Stromal cell of bone marrow (primary cell): ENCODE data around the gene ELK1.
A peak's percentile ranks its signal among the peaks of the same experiment; 100 is the strongest.
"Not testable (repeated sequence)": the region's sequence is repeated elsewhere in the genome, so short reads cannot be mapped to it uniquely, and the experiment has no call there.

Source experiments
- DNase-seq: peaks from one replicate; pipeline ENCODE4 v3.0.0-alpha.2; 2012; ENCODE audit warnings: low read depth

ELK1 gene

GRCh38 chrX:47611926-47612325 is 38.4 kb downstream of the ELK1 start:
- no peak for DNase-seq

- no peak for DNase-seq
Measured at GRCh38 chrX:47611489-47611888, 38.9 kb downstream of the ELK1 start.

DNA sequence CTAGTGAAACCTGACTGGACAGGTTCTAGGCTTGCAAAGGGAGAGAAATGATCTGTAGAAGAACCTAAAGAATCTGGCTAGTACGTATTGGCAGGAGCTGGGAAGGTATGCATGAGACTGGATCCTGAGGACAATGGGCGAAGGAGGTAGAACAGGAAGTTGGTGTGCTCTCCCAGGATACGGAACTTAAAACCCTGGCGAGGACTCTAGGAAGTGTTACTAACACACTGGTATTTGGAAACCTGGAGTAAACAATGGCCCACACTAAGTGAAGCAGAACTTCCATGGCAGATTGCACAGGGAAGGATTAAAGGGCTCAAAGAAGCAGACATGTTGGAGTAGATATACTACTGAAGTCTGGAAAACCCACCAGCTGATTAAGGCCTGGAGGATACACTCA is 39.9 kb downstream of the ELK1 start:
- DNase-seq: no peak

DNA sequence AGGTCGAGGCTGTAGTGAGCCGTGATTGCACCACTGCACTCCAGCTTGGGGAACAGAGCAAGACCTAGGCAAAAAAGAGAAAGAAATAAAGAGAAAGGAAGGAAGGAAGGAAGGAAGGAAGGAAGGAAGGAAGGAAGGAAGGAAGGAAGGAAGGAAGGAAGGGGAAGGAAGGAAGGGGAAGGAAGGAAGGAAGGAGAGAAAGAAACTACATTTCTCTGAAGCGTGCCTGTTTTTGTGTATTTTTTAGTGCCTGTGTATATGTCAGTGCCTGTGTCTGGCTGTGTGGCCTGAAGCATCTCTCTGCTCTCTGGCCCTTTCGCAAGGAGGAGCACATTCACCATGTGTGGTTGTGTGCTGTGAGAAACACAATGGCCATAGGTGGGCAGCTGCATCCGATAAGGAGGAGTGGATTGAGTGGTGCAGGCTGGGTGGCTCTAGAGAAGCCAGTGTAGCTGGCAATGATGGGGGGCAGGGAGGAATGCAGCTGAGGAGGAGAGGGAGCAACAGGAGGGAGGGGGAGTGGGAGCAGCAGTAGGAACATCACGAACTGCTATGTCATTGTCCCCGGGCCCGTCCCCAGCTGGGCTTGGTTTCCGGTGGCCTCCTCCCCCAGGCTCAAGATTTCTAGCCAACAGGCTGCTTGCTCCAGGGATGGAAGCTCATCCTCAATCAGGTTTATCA is 42.1 kb downstream of the ELK1 start:
- no peak for DNase-seq

GRCh38 chrX:47607091-47607490 is 43.3 kb downstream of the ELK1 start:
- no peak for DNase-seq

DNA sequence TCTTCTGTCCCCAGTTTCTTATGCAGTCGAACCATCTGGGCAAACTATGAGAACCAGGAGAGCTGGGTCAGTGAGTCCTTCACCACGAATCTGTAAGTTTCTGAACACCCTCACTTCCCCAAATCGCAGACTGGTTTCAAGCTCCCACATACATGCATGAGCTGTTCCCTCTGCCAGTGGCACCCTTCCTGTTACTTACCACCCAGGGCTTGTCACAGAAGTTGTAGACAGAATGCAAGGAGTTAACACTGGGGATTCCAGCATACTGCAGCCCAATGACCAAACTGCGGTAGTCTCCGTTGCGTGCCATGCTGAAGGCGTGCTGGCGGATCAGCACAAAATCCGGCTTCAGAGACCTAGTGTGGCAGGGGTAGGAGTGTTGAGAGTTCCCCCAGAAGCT is 45.3 kb downstream of the ELK1 start:
- no peak for DNase-seq

DNA sequence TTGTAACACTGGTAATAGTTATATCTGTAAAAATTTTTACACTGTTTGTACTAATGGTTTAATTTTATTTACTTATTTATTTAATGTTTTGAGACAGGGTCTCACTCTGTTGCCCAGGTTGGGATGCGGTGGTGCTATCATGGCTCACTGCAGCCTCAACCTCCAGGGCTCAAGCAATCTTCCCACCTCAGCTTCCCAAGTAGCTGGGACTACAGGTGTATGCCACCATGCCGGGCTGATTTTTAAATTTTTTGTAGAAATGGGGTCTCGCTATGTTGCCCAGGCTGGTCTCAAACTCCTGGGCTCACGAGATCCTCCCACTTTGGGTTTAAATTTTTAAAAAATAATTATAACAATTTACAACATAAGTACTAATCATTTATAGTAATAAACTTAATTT is 47.2 kb downstream of the ELK1 start:
- DNase-seq: not testable (repeated sequence)

DNA sequence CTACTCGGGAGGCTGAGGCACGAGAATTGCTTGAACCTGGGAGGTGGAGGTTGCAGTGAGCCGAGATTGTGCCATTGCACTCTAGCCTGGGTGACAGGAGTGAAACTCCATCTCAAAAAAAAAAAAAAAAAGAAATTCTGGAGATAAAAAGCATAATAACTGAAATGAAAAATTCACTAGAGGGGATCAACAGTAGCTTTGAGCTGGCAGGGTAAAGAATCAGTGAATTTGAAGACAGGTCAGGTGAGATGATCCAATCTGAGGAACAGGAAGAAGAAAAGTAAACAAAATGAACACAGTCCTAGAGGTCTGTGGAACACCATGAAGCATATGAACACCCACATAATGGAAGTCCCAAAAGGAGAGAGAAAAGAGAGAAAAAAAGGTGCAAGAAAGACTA is 53.1 kb downstream of the ELK1 start:
- no peak for DNase-seq

GRCh38 chrX:47596256-47596655 is 54.1 kb downstream of the ELK1 start:
- DNase-seq: no peak

- DNase-seq: peak; percentile 78
Measured at GRCh38 chrX:47595716-47596251, 54.6 kb downstream of the ELK1 start.

DNA sequence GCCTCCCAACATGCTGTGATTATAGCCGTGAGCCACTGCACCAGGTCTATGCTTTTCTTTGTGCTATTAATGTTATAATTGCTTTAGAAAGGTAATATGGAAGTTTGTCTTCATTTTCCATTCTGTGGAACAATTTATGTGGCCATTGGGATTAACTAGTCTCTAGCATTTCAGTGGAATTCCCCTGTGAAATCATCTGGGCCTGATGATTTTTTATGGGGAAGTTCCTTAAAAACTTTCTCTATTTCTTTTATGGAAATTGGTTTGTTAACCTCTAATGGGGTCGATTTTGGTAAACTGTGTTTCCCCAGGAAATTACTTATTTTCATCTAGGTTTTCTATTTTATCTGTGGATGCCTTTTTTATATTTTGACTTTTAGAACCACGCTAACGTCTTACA is 56.8 kb downstream of the ELK1 start:
- no peak for DNase-seq

DNA sequence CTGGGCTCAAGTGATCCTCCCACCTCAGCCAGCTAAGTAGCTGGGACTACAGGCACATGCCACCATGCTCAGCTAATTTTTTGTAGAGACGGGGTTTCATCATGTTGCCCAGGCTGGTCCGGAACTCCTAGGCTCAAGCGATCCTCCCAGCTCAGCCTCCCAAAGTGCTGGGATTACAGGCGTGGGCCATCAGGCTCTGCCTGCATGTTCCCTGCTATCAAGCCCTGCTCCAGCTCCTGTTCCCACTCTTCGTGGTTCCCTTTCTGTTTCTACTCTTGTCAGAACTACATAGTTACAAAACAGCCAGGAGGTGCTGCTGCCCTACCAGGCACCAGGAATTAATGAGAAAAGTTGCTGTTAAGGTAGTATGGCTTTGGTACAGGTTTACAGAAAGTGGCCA is 59.4 kb downstream of the ELK1 start:
- DNase-seq: no peak

DNA sequence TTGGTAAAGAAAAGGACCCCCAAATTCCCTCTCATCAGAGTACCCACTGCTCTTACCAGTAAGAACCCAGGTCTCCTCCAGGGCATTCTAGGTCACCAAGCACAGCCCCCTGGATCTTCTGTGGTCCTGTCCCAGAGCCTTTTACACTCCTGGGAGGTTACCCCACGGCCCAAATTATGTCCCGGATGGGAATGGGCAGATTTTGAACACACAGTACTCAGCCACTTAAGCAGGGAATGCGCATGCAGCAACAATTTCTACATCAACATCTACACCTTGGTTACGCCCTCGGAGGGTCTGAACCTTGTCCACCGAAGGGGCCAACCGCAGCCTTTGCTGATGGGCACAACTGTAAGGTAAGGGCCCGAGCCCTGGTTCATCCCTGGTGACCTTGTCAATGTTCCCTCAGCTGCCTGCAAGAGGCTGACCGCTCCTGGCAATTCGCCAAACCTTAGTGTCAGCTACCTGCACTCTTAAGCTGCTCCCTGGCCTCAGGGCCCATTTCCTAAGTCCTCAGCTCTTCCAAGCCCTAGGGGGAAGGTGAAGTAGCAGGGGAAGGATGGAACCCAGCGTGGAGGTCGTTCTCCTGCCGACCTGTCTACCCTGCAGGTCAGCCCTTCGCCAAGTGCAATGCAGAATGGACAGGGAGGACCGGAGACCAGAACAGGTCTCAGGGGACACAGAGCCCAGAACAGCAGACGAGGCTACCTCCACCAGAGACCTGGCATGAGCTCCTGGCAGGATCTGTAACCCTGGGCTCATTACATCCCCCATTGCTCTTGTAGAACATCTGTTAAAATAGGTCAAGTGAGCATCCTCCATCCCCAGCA is 62.2 kb downstream of the ELK1 start:
- no peak for DNase-seq

DNA sequence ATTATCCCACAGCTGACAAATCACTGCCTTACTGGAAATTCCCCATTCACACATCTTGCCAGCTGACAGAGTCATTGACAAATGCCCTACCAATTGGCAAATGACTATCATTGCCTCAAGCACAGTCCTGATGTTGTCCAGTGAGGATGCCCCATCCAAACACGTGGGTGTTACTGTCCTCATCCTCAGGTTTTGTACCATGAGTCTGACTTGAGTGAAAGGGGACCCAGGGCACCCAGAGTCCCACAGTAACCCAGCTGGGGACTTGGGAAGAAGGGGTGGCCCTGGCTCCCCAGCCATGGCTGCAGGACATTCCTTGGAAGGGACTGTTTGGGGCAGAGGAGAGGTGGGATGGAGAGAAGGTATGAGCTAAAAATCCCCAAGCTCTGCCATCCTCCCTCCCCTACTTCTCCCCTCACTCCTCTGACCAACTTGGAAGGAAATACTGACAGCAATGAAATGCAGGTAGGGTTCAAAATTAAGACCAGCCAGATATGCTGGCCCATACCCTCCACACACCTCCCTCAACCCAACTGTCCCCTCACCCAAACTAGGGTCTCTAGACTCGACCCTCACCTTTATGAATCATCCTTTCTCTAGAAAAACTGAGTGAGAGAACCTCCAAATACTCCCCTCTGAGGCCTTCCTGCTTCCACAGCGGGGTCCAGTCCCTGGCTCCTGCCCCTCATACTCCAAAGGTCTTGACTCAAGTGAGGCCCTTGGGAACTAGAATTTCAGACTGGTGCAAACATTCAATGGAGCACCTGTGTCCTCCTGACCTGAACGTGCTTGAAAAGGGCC is 63.1 kb downstream of the ELK1 start:
- no peak for DNase-seq

GRCh38 chrX:47586043-47586787 is 64.1 kb downstream of the ELK1 start:
- DNase-seq: no peak
